Activated T-cell treated with anti-CD3 and anti-CD28 coated beads for 48 hours (primary cell): Measurements from ENCODE around the gene SNX11.
A peak's percentile ranks its signal among the peaks of the same experiment; 100 is the strongest.

Experiments
- DNase-seq: peaks from one replicate; pipeline ENCODE4 v3.0.0-alpha.2; 2020; ENCODE audit warnings: low read depth

SNX11 gene

DNA sequence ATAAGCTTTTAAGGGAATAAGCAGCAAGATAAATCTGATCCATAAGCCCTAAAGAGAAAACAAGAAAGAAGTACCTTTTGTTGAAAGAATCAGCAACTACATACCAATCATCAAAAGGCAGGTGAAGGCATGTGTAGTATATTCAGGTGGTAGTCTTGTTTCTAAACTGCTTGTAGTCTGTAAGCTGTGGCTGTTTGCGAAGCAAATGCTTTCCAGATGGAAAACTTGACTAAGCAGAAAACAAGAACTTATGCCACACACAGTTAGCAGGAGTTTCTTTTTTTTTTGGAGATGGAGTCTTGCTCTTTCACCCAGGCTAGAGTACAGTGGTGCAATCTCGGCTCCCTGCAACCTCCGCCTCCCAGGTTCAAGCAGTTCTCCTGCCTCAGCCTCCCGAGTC is 12.0 kb upstream of the SNX11 start:
- DNase-seq = no peak

DNA sequence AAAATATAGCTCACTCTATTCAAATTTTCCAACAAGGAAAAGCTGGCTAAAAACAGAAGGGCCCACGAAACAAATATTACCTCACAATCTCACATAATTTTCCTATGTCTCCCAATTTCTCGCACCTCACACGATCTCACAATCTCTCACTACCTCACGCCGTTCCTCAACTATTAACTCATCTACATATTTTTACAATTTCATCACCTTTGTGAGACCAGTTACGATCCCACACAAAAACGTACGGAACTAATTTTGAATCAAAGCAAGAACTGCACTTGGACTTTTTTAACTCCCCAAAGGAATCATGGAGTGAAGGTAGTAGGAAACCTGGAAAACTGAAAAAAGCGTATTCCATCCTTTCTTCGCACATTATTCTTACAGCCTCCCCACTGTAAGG is 7.4 kb upstream of the SNX11 start:
- no peak for DNase-seq

DNA sequence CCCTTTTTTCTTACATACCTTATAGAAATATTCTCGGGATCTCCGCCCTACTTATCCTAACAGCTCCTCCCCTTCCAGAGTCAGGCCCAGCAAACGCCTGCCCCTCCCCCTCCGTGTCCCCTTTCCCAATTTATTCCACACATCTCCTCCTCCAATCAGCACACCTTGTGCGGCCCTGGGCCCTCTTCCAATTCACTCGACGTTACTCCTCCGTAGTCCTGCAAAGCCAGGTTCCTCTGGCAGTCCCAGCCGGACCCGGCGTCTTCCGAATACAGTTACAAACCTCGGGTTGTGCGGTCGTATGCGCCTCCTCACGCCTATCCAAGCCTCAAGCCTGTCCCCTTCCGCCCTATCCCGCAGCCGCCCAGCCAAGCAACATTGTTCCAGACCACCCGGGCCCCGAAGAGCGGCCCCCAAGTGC is 7.0 kb upstream of the SNX11 start:
- no peak for DNase-seq

DNA sequence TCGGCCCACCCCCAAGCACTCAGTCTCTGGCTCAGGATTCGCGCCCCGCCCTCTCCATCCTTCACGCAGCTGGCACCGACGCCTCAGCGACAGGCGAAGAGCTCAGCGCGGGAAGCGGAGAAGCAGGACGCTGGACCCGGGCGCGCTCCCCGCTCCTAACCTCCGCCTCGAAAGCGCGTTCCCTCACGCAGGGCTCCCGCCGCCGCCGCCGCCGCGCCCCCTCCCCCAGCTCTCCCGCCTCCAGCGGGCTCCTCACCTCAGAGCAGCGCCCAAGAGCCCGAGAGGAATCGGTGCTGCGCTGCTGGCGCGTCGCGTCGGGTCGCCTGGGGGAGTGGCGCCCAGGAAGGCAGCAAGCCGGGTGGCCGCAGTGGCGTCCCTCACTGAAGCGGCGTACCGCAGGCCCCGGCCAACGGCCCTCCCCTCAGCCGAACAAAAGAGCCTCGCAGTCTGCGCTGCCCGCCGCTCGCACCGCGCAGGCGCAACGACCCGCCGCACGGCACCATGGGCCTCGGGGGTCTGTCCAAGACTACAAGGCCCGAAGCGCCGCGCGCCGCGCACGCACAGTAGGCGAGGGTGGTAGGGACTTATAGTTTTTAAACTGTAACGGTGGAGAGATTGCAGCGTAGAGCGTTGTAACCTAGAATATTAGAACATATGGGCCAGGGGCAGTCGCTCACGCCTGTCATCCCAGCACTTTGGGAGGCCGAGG is 6.4 kb upstream of the SNX11 start, which contains the start of gene CBX1:
TSS of gene CBX1 (minus strand) at position 467 of the 709 bp plus-strand sequence. CDS start 24,474 bp downstream, outside the sequence.
- peak; percentile 95 for DNase-seq

DNA sequence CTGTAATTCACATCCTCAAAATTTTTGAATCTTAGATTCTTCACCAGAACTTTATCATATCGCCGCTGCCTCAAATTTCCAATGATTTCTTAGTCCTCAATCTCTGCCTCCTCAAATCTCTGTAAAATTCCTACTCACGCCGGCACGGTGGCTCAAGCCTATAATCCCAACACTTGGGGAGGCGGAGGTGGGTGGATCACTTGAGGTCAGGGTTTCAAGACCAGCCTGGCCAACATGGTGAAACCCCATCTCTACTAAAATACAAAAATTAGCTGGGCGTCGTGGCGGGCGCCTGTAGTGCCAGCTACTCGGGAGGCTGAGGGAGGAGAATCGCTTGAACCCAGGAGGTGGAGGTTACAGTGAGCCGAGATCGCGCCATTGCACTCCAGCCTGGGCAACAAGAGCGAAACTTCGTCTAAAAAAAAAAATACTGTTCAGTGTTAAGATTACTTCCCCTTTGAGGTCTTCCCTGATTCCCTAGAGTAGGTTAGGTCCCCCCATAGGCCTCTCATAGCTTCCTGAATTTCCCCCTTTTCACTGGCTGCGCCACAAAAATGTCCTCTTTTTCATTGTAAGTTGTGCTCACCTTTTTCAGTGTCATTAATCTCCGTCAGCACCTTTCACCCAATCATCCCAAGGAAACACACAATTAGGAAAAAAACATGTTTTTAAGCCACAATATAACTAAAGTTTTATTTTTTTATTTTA is 5.4 kb upstream of the SNX11 start:
- DNase-seq = no peak

DNA sequence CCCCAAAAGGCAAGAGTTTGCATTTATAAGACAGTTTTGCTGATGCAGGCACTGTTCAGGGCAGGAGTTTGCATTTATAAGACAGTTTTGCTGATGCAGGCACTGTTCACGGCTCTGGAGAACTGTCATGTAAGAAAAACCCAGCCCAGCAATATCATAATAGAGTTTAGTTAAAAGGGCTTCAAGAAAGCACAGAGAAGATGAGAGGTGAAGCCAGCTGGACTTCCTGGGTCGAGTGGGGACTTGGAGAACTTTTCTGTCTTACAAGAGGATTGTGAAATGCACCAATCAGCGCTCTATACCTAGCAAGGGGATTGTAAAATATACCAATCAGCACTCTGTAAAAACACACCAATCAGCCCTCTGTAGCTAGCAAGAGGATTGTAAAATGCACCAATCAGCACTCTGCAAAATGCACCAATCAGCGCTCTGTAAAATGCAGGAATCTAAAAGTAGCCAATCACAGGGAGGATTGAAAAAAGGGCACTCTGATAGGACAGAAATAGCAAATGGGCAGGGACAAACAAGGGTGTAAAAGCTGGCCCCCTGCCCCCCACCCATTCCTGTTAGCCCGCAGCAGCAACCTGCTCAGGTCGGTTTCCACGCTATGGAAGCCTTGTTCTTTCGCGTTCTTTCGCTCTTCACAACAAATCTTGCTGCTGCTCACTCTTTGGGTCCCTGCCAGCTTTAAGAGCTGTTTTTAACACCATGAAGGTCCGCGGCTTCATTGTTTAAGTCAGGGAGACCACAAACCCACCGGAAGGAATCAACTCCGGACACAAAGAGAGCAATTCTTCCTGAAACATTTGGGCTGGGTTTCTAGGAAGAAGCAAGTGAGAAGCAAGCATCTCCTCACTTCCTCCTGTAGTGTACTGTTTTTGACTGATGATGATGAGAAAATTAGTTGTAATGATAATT is 4.5 kb upstream of the SNX11 start:
- no peak for DNase-seq

DNA sequence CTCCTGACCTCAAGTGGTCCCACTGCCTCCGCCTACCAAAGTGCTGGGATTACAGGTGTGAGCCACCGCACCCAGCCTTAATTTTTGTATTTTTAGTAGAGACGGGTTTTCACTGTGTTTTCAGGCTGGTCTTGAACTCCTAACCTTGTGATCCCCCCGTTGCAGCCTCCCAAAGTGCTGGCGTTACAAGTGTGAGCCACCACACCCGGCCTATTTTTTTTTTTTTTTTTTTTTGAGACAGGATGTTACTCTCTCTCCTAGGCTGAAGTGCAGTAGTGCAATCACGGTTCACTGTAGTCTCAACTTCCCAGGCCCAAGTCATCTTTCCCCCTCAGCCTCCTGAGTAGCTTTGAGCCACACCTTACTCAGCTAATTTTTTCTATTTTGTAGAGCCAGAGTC is 3.1 kb upstream of the SNX11 start:
- no peak for DNase-seq

DNA sequence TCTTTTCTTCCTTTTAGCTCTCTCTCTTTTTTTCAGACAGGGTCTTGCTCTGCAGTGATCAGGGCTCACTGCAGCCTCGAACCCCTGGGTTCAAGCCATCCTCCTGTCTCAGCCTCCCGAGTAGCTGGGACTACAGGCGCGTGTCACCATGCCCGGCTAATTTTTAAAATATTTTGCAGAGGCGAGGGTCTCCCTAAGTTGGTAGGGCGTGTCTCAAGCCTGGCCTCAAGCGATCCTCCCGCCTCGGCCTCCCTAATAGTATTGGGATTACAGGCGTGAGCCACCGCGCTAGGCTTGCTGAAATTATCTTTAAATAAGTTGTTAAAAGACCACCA is 797 bp upstream of the SNX11 start:
- no peak for DNase-seq

DNA sequence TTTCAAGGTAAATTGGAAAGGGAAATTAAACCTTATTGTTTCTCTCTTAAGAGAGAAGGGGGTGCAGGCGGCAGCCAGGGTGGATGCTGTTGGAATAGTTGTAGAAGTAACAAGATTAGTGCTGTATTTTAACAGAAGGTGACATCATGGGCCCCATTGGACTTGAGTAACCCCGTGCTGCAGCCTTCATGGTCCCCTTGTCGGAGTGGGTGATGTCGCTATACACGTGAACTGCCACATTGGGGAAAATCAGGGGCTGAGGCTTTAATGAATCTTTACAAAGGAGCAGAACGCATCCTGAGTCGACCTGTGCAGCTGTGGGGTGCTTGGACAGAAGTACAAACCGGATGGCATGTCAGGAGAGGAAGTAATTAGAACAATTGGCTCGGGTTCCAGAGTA is 3.2 kb downstream of the SNX11 start:
- no peak for DNase-seq

DNA sequence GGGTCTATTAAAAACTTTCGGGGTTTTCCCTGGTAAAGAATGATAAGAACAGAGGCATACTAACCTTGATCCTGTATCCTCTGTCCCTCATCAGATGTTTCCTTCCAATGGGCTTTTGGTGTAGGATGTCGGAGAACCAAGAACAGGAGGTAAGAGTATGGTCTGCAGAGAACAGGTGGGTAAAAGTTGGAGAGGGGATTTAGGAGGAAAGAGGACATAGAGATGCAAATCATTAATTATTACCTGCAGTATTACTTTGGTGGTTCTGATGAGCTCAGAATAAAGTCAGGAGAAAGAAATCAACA is 4.3 kb downstream of the SNX11 start:
- no peak for DNase-seq

DNA sequence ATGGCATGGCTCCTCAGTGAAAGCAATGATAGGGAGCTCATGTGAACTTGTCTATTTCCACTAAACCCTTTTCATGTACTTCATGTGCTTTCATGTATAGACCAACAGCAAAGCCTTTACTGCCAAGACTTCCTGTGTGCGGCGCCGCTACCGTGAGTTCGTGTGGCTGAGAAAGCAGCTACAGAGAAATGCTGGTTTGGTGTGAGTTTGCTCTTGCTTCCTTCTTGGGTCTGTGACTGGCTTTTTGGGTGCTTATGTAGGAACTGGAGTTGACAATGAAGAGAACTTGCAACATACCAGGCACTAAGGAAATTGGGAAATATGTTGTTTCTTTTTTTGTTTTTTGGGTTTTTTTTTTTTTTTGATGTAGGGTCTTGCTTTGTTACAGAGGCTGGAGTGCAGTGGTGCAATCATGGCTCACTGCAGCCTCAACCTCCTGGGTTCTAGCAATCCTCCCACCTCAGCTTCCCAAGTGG is 5.7 kb downstream of the SNX11 start:
- no peak for DNase-seq

DNA sequence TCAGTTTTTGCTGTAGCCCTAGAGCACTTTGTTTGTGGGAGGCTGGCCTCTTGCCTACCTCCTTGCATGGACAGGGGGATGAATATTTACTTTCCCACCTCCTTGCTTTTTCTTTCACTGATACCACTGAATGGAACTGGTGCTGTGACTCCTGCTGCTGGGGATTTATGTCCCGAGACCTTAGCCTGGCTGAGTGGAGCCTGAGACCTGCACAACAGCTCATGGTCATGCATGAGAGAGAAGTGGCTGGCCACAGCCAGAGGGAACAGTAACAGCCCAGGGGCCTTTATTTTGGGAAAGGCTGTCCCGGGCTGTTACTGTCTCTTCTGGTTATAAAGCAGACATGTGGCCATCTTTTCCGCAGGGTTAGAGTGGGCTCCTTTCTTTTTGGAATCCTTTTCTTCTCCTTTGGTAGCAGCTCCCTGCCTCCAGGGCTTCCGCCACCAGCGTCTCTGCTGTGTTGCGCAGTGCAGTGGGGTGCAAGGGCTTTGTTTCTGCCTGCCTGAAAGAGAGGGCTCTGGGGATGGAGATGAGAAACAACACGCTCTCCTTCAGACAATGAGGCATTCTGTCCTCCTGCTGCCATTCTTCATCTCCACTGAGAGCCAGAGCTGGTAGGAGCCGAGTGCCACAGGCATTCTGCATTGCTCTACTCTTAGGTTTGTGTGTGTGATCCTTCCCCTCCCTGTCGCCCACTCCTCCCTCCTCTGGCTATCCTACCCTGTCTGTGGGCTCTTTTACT is 14.5 kb downstream of the SNX11 start:
- no peak for DNase-seq

DNA sequence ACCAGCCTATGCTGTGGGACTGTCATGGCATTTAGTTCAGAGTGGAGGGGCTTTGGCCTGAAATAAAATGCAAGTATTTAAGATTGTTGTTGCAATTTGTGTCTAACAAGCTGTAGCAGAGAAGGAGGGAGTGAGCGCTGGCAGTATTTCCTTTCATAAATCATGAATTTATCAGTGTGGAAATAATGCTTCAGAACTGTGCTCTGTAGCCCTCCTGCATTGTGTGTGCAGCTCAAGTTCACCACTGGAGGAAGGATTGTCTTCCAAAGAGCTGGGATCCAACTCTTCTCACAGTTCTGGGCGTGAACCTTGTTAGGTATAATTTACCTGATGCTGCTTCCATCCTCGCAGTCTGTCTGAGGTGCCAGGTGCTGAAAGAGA is 15.1 kb downstream of the SNX11 start:
- no peak for DNase-seq

DNA sequence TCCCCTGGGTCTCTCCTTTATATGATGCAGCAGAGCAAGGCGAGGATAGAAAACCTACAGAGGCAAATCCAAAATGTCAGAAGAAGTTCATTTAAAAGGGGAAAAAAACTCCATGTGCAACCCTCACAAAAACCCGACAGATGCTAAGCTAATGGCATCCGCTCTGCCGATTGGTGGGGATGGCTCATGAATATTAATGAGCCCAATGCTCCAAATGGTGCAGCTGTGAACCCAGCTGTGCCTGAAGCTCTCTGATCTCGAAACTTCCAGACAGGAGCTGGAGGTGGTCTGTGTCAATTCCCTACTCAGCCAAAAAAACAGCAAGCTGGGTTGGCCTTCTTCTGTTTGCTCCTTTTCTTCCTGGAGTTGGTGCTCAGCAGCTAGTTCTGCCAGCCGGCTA is 15.5 kb downstream of the SNX11 start:
- no peak for DNase-seq

DNA sequence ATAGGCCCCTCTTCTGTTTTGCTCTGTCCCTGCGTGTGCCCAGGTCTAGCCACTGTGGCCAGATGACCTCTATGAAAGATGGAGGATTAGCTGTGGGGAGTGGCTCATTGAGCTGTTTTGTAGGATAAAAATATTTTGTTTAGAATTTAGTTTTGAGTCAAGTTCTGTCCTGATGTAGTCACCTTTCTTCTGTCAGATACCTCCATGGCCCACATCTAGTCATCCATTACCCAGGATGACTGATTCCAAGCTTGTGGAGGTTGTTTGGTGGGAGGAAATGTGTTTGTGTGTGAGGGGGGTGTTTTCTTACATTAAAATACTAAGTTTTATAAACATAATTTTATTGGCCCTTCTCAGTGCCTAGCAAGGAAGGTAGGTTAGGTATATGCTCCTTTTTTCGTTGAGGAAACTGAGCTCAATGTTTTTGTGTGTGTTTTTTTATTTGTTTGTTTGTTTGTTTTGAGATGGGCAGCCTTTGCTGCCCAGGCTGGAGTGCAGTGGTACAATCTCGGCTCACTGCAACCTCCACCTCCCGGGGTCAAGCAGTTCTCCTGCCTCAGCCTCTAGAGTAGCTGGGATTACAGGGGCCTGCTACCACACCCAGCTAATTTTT is 16.3 kb downstream of the SNX11 start:
- DNase-seq = no peak

DNA sequence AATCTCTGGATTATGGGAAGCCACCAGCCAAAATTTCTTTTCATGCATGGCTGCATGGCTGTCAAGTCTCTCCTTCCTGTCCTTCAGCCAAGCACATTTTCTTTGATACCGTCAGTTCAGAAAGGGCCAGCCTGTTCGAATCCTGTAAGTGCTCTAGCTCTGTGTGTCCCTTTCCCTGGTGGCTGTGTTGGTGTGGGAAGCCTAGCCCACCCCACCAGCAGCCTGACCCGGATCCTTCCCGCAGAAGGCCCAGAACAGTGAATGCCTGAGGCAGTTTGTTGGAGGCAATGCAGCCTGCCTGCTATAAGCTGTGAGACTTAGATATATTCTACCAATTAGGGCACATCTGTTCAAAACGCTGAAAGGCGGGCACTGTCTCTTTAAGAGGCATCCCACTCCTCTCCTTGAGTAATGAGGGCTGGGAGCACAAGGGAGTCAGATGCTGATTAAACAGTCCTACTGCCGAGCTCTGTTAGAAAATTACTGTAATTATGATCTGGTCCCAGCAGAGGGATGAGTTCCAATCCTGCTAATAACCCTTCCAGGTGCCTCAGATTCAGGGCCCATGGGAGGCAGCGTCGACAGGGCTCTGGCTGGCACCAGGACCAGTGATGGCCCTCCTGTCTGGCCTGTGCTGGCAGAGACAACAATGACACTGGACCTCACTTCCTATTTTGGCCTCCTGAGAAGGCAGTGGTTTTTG is 18.4 kb downstream of the SNX11 start:
- DNase-seq = no peak

DNA sequence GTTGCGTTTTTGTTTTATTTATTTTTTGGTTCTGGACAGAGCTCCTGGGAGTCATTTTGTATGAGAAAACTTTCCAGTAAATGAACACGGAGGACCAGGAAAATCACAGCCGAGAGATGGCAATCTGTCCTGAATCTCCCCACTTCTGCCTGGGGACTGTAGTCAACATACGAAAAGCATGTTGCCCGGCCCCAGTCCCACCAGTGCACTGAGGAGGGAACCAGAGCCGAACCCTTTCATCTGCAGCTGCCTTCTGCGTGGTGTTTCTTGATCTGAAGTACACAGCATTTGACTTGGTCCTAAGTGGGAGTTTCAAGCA is 18.9 kb downstream of the SNX11 start:
- no peak for DNase-seq

DNA sequence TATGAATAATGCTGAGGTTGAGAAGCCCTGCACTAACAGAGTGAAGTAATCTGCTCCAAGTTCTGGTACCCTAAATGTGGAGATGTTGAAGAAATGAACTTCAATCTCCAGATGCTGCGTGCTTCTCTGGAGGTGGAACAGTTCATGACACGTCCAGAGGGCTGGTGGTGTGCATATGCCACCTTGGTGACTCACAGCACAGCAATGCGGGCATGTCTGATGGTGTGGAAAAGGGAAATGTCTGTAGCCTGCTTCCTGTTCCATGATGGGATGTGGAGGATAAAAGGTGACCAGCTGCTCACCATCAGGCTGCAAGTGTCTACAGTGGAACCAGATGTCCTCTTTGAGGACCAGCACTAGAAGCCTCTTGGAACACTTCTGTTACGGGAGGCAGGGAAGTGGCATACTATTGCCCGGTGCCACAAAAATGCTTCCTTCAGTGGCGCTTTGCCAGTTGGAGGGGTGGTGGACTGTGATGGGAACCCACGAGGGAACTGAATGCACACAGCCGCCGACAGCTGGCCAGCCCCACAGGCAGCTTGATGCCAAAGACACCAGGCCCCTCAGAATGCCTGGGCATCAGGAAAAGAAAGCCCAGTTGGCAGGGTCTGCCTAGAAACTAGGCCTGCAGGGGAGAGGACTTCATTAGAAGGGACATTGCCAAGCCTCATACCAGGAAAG is 19.9 kb downstream of the SNX11 start:
- no peak for DNase-seq

DNA sequence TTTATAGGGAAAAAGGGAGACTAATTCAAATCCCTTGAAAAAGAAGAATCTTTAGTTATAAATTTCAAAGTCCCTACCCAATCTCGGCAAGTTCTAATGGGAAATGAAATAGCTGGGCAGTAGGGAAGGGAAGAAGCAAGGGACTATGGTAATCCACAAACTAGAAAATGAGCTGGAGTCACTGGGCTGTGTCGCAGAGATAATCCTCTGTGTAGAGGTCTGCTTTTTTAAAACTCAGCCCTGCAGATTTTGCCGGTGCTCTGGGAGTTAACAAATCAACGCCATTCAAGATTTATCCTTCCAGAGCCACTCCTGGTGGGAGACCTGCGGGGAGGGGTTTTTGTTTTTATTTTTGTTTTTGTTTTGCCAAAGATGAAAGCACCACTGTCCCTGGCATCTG is 20.8 kb downstream of the SNX11 start:
- DNase-seq = no peak

DNA sequence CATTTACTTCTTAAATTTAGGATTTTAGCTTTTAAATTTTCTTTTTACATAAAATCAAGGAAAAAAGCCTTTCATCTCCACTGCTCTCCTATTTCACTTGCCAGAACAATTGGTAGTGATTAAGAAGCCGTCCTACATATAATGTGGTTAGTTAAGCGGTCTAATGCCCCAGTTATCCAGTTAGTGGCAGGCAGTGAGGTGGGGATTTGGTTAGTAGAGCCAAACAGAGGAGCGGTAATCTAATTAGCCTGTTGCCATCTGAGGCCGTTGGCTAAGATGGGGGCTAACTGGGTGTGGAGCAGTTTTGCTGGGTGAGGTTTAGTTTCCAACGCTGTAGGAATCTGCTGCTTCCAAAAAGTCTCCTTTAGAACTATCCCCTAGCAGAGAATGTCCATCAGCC is 22.4 kb downstream of the SNX11 start:
- DNase-seq = no peak
